Keratinocyte (primary cell): Measurements from ENCODE around the gene FAM107B. TPM values are rescaled to one million over a fixed set of nuclear protein-coding genes. Genes with fewer than 3 reads are reported as not detected.

ENCODE experiments used
- DNase-seq: peaks from one replicate; pipeline ENCODE4 v3.0.0-alpha.2; 2011; ENCODE audit warnings: low read depth, missing footprints, low spot score
- FAIRE-seq: peaks from 2 replicates; lab custom pipeline; 2011; peaks lifted over from hg19 to GRCh38; lab: Jason Lieb, UNC
- H2AFZ ChIP-seq: 2 replicates; pipeline ENCODE4 v1.6.0; 2012; ENCODE audit warnings: low read length, control low read depth, inconsistent platforms; ENCODE audit not compliant: control insufficient read depth
- H3K27ac ChIP-seq: 2 replicates; pipeline ENCODE4 v1.5.1; 2011; ENCODE audit warnings: low read length; ENCODE audit not compliant: control insufficient read depth, insufficient read depth
- H3K27me3 ChIP-seq: 3 replicates; pipeline ENCODE4 v1.6.0; 2011; ENCODE audit warnings: low read length; ENCODE audit not compliant: control insufficient read depth, insufficient read depth; ENCODE audit errors: extremely low read depth
- H3K36me3 ChIP-seq, 2 experiments: 2 replicates in 1 of 2; 3 replicates in 1 of 2; pipeline ENCODE4 v1.5.1; 2011; ENCODE audit warnings: low read length in 2 of 2, mild to moderate bottlenecking in 1 of 2; ENCODE audit not compliant: control insufficient read depth in 2 of 2, insufficient read depth in 2 of 2; ENCODE audit errors: extremely low read depth in 1 of 2
- H3K4me1 ChIP-seq: 3 replicates; pipeline ENCODE4 v1.5.1; 2011; ENCODE audit warnings: low read length; ENCODE audit not compliant: control insufficient read depth, insufficient read depth; ENCODE audit errors: extremely low read depth
- H3K4me2 ChIP-seq: 3 replicates; pipeline ENCODE4 v1.6.0; 2011; ENCODE audit warnings: low read depth, low read length; ENCODE audit not compliant: control insufficient read depth, insufficient read depth; ENCODE audit errors: extremely low read depth
- H3K4me3 ChIP-seq, 3 experiments: fragments of 200-600 bp in 1 of 3; sonication (generic) in 1 of 3; 2 replicates in 2 of 3; 3 replicates in 1 of 3; pipeline ENCODE4 v1.5.1; 2011 to 2016; ENCODE audit warnings: low read length in 3 of 3, mild to moderate bottlenecking in 3 of 3, control low read depth in 2 of 3, inconsistent platforms in 1 of 3, low read depth in 1 of 3, mixed read lengths in 1 of 3, mixed run types in 1 of 3, moderate library complexity in 1 of 3; ENCODE audit not compliant: control insufficient read depth in 2 of 3, insufficient read depth in 2 of 3; ENCODE audit errors: extremely low read depth in 1 of 3
- H3K79me2 ChIP-seq: 2 replicates; pipeline ENCODE4 v1.6.0; 2012; ENCODE audit warnings: low read length; ENCODE audit not compliant: control insufficient read depth, insufficient read depth
- H3K9ac ChIP-seq: 3 replicates; pipeline ENCODE4 v1.6.0; 2011; ENCODE audit warnings: low read length; ENCODE audit not compliant: control insufficient read depth, insufficient read depth; ENCODE audit errors: extremely low read depth
- H3K9me1 ChIP-seq: 3 replicates; pipeline ENCODE4 v1.6.0; 2011; ENCODE audit warnings: low read length; ENCODE audit not compliant: control insufficient read depth, insufficient read depth; ENCODE audit errors: extremely low read depth
- H3K9me3 ChIP-seq: 2 replicates; pipeline ENCODE4 v1.5.1; 2012; ENCODE audit warnings: low read depth, low read length; ENCODE audit not compliant: control insufficient read depth
- H4K20me1 ChIP-seq: 3 replicates; pipeline ENCODE4 v1.6.0; 2011; ENCODE audit warnings: low read length; ENCODE audit not compliant: control insufficient read depth, insufficient read depth; ENCODE audit errors: extremely low read depth
- EZH2 ChIP-seq: IDR thresholded peaks from one replicate; pipeline ENCODE4 v1.6.1; 2012; ENCODE audit warnings: inconsistent platforms, mild to moderate bottlenecking, low read length, moderate library complexity
- dilution Hi-C: fragments of 300-500 bp; cut with MboI; formaldehyde crosslinking; loops from one replicate; pipeline ENCODE4 v1.7.0; 2020; ENCODE audit warnings: low sequenced_read_pairs; ENCODE audit not compliant: extremely low pct_ligation_motif_present
- polyA plus RNA-seq, 5 experiments: library from polyadenylated mRNA; depleted of rRNA in 3 of 5; stranded (reverse) in 3 of 5; stranded (forward) in 1 of 5; unstranded in 1 of 5; fragments of >200 nt; gene quantifications; 1 replicate in 1 of 5; 2 replicates in 3 of 5; 3 replicates in 1 of 5; pipeline versions ENCODE4 v1.2.1 to v1.2.3, GENCODE V29; 2011 to 2012; ENCODE audit warnings: missing spikeins in 2 of 5, low read depth in 1 of 5, low replicate concordance in 1 of 5
- TF ChIP-seq, protein P1 (sequence below), 3 experiments: IDR thresholded peaks in 1 of 3; conservative IDR thresholded peaks in 1 of 3; optimal IDR thresholded peaks in 1 of 3; 2 replicates in 2 of 3; 3 replicates in 1 of 3; pipeline versions ENCODE3 to v1.5.1; 2011; ENCODE audit warnings: low read length in 3 of 3, mild to moderate bottlenecking in 3 of 3, moderate library complexity in 2 of 3, control low read depth in 1 of 3, inconsistent platforms in 1 of 3; ENCODE audit not compliant: insufficient read depth in 2 of 3; ENCODE audit errors: extremely low read depth in 1 of 3

The FAM107B gene
- polyA plus RNA-seq, 1 donor (not counting 4 experiments of a cell fraction or from before 2014, with no cell fraction given): 8.7 TPM

DNA sequence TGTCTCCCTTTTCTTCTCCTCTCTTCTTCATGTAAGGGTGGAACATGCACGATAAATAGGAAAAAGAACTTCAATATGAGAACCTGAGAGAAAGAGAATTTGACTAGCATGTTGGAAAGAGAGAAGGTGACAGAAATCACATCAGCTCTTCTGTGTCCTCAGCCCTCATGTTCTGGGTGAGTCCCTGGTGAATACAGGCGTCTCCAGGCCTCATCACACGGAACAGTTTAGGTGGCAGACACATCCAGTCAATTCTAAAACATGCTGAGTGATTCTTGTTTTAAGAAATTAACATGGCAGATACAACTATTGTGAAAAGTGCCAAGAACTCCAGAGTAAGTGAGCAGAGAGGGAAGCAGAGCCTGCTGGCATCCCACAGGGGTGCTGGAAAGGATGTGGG is 96.1 kb downstream of the FAM107B start:
- DNase-seq (no peak), FAIRE-seq (no peak)
- Histone ChIP-seq H3K4me2 (no peak overlapping the region), H3K9ac (no peak overlapping the region), H4K20me1 (no peaks in the 10 kb centered on the region), H3K36me3 (no peaks in the 10 kb centered on the region), H3K9me1 (no peaks in the 10 kb centered on the region), H3K9me3 (no peaks in the 10 kb centered on the region), H3K27ac (no peak overlapping the region), H3K4me1 (no peaks in the 10 kb centered on the region), H2AFZ (no peak overlapping the region), H3K79me2 (no peaks in the 10 kb centered on the region), H3K27me3 (no peaks in the 10 kb centered on the region), H3K4me3 (no peak overlapping the region)
- dilution Hi-C loops: no loop called here
- TF ChIP-seq, protein P1, sequence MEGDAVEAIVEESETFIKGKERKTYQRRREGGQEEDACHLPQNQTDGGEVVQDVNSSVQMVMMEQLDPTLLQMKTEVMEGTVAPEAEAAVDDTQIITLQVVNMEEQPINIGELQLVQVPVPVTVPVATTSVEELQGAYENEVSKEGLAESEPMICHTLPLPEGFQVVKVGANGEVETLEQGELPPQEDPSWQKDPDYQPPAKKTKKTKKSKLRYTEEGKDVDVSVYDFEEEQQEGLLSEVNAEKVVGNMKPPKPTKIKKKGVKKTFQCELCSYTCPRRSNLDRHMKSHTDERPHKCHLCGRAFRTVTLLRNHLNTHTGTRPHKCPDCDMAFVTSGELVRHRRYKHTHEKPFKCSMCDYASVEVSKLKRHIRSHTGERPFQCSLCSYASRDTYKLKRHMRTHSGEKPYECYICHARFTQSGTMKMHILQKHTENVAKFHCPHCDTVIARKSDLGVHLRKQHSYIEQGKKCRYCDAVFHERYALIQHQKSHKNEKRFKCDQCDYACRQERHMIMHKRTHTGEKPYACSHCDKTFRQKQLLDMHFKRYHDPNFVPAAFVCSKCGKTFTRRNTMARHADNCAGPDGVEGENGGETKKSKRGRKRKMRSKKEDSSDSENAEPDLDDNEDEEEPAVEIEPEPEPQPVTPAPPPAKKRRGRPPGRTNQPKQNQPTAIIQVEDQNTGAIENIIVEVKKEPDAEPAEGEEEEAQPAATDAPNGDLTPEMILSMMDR (optimal IDR thresholded peaks at IDR 0.05 in 1 of 3, IDR thresholded peaks at IDR 0.05 in 1 of 3, conservative IDR thresholded peaks at IDR 0.05 in 1 of 3; ENCODE audit: extremely low read depth in 1 of 3, insufficient read depth in 2 of 3, low read length in 3 of 3): no peak
- TF ChIP-seq EZH2: no peak

DNA sequence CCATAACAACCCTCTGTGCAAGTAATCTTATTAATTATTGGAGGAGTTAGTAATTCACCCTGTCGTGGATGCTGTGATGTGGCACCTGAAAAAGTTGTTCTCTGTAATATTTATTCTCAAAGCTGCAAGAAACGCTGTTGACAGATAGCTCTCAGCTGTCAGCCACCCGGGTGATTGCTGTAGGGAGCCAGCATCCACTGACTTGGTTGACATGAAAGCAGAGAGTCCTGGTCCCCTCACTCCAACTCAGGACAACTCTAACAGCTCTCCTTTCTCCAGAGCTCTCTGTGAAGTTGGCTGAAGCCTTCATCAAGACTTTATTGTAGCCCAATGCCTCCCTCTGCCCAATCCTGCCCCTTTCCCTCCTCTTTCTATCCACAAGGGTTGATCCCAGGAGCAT is 98.0 kb downstream of the FAM107B start:
- Histone ChIP-seq H3K27me3 (no peaks in the 10 kb centered on the region), H3K9me3 (no peaks in the 10 kb centered on the region), H3K27ac (no peak overlapping the region), H3K4me1 (no peaks in the 10 kb centered on the region), H3K9me1 (no peaks in the 10 kb centered on the region), H3K4me2 (no peak overlapping the region), H4K20me1 (no peaks in the 10 kb centered on the region), H3K79me2 (no peaks in the 10 kb centered on the region), H2AFZ (no peak overlapping the region), H3K4me3 (no peak overlapping the region), H3K36me3 (no peaks in the 10 kb centered on the region), H3K9ac (no peak overlapping the region)
- dilution Hi-C loops: no loop called here
- DNase-seq (no peak), FAIRE-seq (no peak)
- TF ChIP-seq EZH2: no peak
- TF ChIP-seq, protein P1 (optimal IDR thresholded peaks at IDR 0.05 in 1 of 3, IDR thresholded peaks at IDR 0.05 in 1 of 3, conservative IDR thresholded peaks at IDR 0.05 in 1 of 3; ENCODE audit: extremely low read depth in 1 of 3, insufficient read depth in 2 of 3, low read length in 3 of 3): no peak
